ENCODE data around the gene DUSP14. TPM values are rescaled to one million over a fixed set of nuclear protein-coding genes. Genes with fewer than 3 reads are reported as not detected.

The DUSP14 gene
- total RNA-seq, 1 donor from 2014 or later, result 21.5 TPM

GRCh38 chr17:37512442-37513068 is 22.9 kb downstream of the DUSP14 start:
- Mint-ChIP-seq H3K36me3 (ENCODE audit: low read depth) (peaks cover 4% of the 10 kb centered on the region), H3K27ac (ENCODE audit: unreplicated experiment) (no peak overlapping the region), H3K4me1 (peaks cover 16% of the 10 kb centered on the region), H3K4me3 (no peak overlapping the region), H3K9me3 (no peaks in the 10 kb centered on the region), H3K27me3 (ENCODE audit: low read depth) (no peaks in the 10 kb centered on the region)
- no peak for TF ChIP-seq CTCF (conservative IDR thresholded peaks at IDR 0.05)
- no peak for DNase-seq (ENCODE audit: low read depth, low spot score)

DNA sequence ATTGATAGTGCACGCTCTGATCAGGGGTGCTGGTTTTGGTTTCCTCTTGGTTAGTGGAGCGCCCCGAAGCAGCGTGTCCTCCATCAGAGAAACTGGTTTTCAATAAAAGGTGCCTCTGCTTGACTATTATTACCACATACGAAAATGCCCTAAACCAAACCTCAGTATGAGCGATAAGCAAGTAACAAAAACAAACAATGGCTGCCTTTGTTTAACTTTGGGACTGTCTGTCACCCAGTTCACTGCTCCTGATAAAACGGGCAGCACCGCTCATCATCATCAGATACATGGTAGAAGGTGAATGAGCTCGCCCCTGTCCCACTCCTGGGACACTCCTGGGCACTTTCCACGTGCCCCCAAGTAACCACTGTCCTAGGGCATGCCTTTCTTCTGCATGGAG is 24.0 kb downstream of the DUSP14 start:
- no peaks in the 10 kb centered on the region for H3K9me3 Mint-ChIP-seq
- TF ChIP-seq CTCF (conservative IDR thresholded peaks at IDR 0.05), result no peak
- no peak for DNase-seq (ENCODE audit: low read depth, low spot score)
- H3K36me3 Mint-ChIP-seq (ENCODE audit: low read depth), result peaks cover 12% of the 10 kb centered on the region
- peak overlapping the region; percentile 67 for H3K27ac Mint-ChIP-seq (ENCODE audit: unreplicated experiment)
- H3K4me3 Mint-ChIP-seq, result no peak overlapping the region
- peaks cover 16% of the 10 kb centered on the region for H3K4me1 Mint-ChIP-seq
- H3K27me3 Mint-ChIP-seq (ENCODE audit: low read depth), result no peaks in the 10 kb centered on the region

DNA sequence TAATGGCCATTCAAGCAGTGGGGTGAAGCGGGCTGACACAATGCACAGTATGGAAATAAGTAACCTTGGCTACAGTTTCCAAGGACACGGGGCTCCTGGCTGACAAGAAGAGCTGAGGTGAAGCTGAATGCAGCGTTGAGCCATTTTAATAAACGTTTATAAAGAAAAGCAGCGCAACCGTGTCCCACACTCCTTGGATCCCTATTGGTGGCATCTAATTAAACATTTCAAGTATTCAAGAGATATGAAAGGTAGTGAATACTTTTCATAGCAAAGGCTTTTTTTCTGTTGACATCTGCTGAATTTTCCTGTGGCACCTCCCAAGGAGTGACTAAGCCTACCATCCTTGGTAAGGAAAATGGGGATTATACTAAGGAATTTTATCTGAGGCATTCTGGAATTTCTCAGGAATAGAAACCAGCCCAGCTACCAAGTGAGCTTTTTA is 26.5 kb downstream of the DUSP14 start:
- peaks cover 12% of the 10 kb centered on the region for H3K36me3 Mint-ChIP-seq (ENCODE audit: low read depth)
- peak overlapping the region; percentile 8 for H3K4me3 Mint-ChIP-seq
- no peaks in the 10 kb centered on the region for H3K27me3 Mint-ChIP-seq (ENCODE audit: low read depth)
- no peak for TF ChIP-seq CTCF (conservative IDR thresholded peaks at IDR 0.05)
- no peak overlapping the region for H3K27ac Mint-ChIP-seq (ENCODE audit: unreplicated experiment)
- DNase-seq (ENCODE audit: low read depth, low spot score), result no peak
- no peaks in the 10 kb centered on the region for H3K9me3 Mint-ChIP-seq
- peaks cover 16% of the 10 kb centered on the region for H3K4me1 Mint-ChIP-seq

- no peak overlapping the region for H3K27ac Mint-ChIP-seq (ENCODE audit: unreplicated experiment)
- no peak for TF ChIP-seq CTCF (conservative IDR thresholded peaks at IDR 0.05)
- no peaks in the 10 kb centered on the region for H3K27me3 Mint-ChIP-seq (ENCODE audit: low read depth)
- H3K9me3 Mint-ChIP-seq, result no peaks in the 10 kb centered on the region
- H3K4me1 Mint-ChIP-seq, result peaks cover 16% of the 10 kb centered on the region
- no peak overlapping the region for H3K4me3 Mint-ChIP-seq
- DNase-seq (ENCODE audit: low read depth, low spot score), result no peak
- H3K36me3 Mint-ChIP-seq (ENCODE audit: low read depth), result peaks cover 18% of the 10 kb centered on the region
These were observed 28.2 kb downstream of the DUSP14 start for GRCh38 chr17:37517881-37518280.

DNA sequence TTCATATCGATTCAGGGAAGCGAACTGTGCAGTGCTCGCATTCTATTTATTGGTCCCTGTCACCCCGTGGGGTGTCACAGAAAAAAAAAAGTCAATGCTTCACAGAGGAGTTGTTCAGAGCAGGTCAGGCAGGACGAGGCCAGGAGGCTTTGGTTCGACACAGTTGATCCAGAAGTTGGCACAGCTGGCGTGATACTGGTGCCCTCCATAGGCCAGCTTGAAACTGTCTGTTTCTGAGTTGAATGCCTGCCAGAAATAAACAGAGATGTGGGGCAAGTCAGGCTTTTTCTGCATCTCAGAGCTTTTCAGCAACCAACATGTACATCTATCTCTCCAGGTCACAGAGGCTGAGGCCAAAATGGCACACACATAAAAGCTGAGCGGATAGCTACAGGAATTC is 29.1 kb downstream of the DUSP14 start:
- no peak overlapping the region for H3K4me3 Mint-ChIP-seq
- peak overlapping the region; percentile 62 for H3K27ac Mint-ChIP-seq (ENCODE audit: unreplicated experiment)
- peaks cover 19% of the 10 kb centered on the region for H3K36me3 Mint-ChIP-seq (ENCODE audit: low read depth)
- TF ChIP-seq CTCF (conservative IDR thresholded peaks at IDR 0.05), result no peak
- H3K27me3 Mint-ChIP-seq (ENCODE audit: low read depth), result no peaks in the 10 kb centered on the region
- H3K4me1 Mint-ChIP-seq, result peaks cover 13% of the 10 kb centered on the region
- DNase-seq (ENCODE audit: low read depth, low spot score), result no peak
- no peaks in the 10 kb centered on the region for H3K9me3 Mint-ChIP-seq

Measured in neural crest cell (in vitro differentiated cells).